Tibial nerve (tissue), 4 donors: ENCODE results near the gene CNOT1. TPM values are rescaled to one million over a fixed set of nuclear protein-coding genes. Genes with fewer than 3 reads are reported as not detected.

ENCODE experiments used
- DNase-seq, 2 donors: peaks; one replicate each; pipeline ENCODE4 v3.0.0-alpha.2; 2019; ENCODE audit warnings: low spot score in 2 of 2
- H3K27ac ChIP-seq, 4 donors: fragments of 200-600 bp; sonication (generic) in 3 of 4; one replicate each; pipeline ENCODE4 v1.5.1; 2017 to 2019; ENCODE audit warnings: mild to moderate bottlenecking in 1 of 4
- H3K27me3 ChIP-seq, 2 donors: fragments of 200-600 bp; sonication (generic) in 1 of 2; one replicate each; pipeline versions ENCODE4 v1.5.1 to v1.6.0; 2017 to 2019
- H3K36me3 ChIP-seq, 3 donors: fragments of 200-600 bp; sonication (generic); one replicate each; pipeline ENCODE4 v1.5.1; 2018 to 2019
- H3K4me1 ChIP-seq, 4 donors: fragments of 200-600 bp; sonication (generic) in 3 of 4; one replicate each; pipeline ENCODE4 v1.5.1; 2017 to 2019
- H3K4me3 ChIP-seq, 4 donors: fragments of 200-600 bp; sonication (generic) in 3 of 4; one replicate each; pipeline ENCODE4 v1.5.1; 2017 to 2019; ENCODE audit warnings: mild to moderate bottlenecking in 1 of 4, moderate library complexity in 1 of 4
- H3K9me3 ChIP-seq, 4 donors: fragments of 200-600 bp; sonication (generic) in 3 of 4; one replicate each; pipeline ENCODE4 v1.5.1; 2017 to 2019
- CTCF ChIP-seq, 5 experiments: fragments of 200-600 bp in 3 of 5; fragments of 450-650 bp in 2 of 5; sonication (generic) in 3 of 5; IDR thresholded peaks; one replicate each; pipeline ENCODE4 v1.5.1; 2016 to 2019; ENCODE audit warnings: antibody characterized with exemption in 5 of 5, mild to moderate bottlenecking in 3 of 5, moderate library complexity in 2 of 5
- EP300 ChIP-seq, 2 donors: sonication (generic); formaldehyde crosslinking; IDR thresholded peaks; one replicate each; pipeline ENCODE4 v1.6.1; 2017; ENCODE audit warnings: antibody characterized with exemption in 2 of 2, mild to moderate bottlenecking in 1 of 2
- POLR2A ChIP-seq, 2 donors: fragments of 450-650 bp; IDR thresholded peaks; one replicate each; pipeline ENCODE4 v1.6.1; 2017; ENCODE audit warnings: antibody characterized with exemption in 2 of 2, mild to moderate bottlenecking in 2 of 2, moderate library complexity in 2 of 2
- WGBS, 2 donors: methylation state at CpG; one replicate each; pipeline ENCODE4 v1.1.5; 2018; 5-methylcytosine and 5-hydroxymethylcytosine counted together
- total RNA-seq, 4 donors: library from RNA; depleted of rRNA; stranded (reverse); fragments of >200 nt; gene quantifications; one replicate each; pipeline ENCODE4 v1.1.0, GENCODE V29; 2016

CNOT1 gene
- total RNA-seq, result 100 to 1,000 TPM in 2 of 4 donors, 10 to 100 TPM in 2; 80.8 to 122 (median 105) TPM

GRCh38 chr16:58629733-58630640 lies at the start of gene CNOT1:
Gene CNOT1, minus strand, starts transcription at chr16:58629826. Its CDS starts 30,489 bp downstream, at chr16:58599337.
- Histone ChIP-seq H3K27ac (peak within 1 kb of the TSS; percentile 91 to 99 (median 99)), H3K4me1 (peaks cover 0 to 23% (median 14%) of the 10 kb centered on the region in 4 donors), H3K36me3 (no peaks in the 10 kb centered on the region), H3K4me3 (peak within 1 kb of the TSS; percentile 77 to 100 (median 90)), H3K9me3 (no peaks in the 10 kb centered on the region), H3K27me3 (no peaks in the 10 kb centered on the region)
- DNase-seq, result peak; percentile 98
- WGBS, 2 donors, result 0 to 1% methylated on average over 47 to 60 of the region's 61 CpGs
- peak; percentile 53 to 93 for TF ChIP-seq EP300 (IDR thresholded peaks at IDR 0.05)
- TF ChIP-seq POLR2A (IDR thresholded peaks at IDR 0.05), result peak; percentile 72 to 88
- TF ChIP-seq CTCF (IDR thresholded peaks at IDR 0.05), result peak in 2 of 5 experiments; percentile 76 to 82

GRCh38 chr16:58678716-58679115 lies 49.1 kb upstream of the CNOT1 start:
- Histone ChIP-seq H3K36me3 (peaks cover 0 to 80% (median 0%) of the 10 kb centered on the region in 3 donors), H3K4me1 (peaks cover 0 to 10% (median 1%) of the 10 kb centered on the region in 4 donors), H3K27me3 (no peaks in the 10 kb centered on the region), H3K9me3 (no peaks in the 10 kb centered on the region), H3K27ac (no peak overlapping the region), H3K4me3 (no peak overlapping the region)
- no peak for TF ChIP-seq EP300 (IDR thresholded peaks at IDR 0.05)
- 58% methylated on average over 3 of the region's 3 CpGs for whole genome bisulfite sequencing, 2 donors
- no peak for DNase-seq

- peaks cover 0 to 6% (median 0%) of the 10 kb centered on the region in 4 donors for H3K4me1 ChIP-seq
- peaks cover 0 to 84% (median 0%) of the 10 kb centered on the region in 3 donors for H3K36me3 ChIP-seq
- WGBS, 2 donors, result 90 to 100% methylated on average over 4 of the region's 4 CpGs
- TF ChIP-seq EP300 (IDR thresholded peaks at IDR 0.05) (no peak), POLR2A (IDR thresholded peaks at IDR 0.05) (no peak), CTCF (IDR thresholded peaks at IDR 0.05) (no peak)
- H3K27me3 ChIP-seq, result no peaks in the 10 kb centered on the region
- no peak overlapping the region for H3K4me3 ChIP-seq
- H3K27ac ChIP-seq, result no peak overlapping the region
- no peaks in the 10 kb centered on the region for H3K9me3 ChIP-seq
- no peak for DNase-seq
These were observed 48.6 kb upstream of the CNOT1 start for GRCh38 chr16:58678269-58678668.

GRCh38 chr16:58670946-58671583 lies 41.4 kb upstream of the CNOT1 start:
- H3K4me3 ChIP-seq, result no peak overlapping the region
- WGBS, 2 donors, result 87 to 94% methylated on average over 18 of the region's 18 CpGs
- H3K27ac ChIP-seq, result no peak overlapping the region
- no peaks in the 10 kb centered on the region for H3K4me1 ChIP-seq
- TF ChIP-seq POLR2A (IDR thresholded peaks at IDR 0.05) (no peak), CTCF (IDR thresholded peaks at IDR 0.05) (no peak), EP300 (IDR thresholded peaks at IDR 0.05) (no peak)
- no peak for DNase-seq
- H3K27me3 ChIP-seq, result no peaks in the 10 kb centered on the region
- H3K36me3 ChIP-seq, result peaks cover 0 to 83% (median 0%) of the 10 kb centered on the region in 3 donors
- no peaks in the 10 kb centered on the region for H3K9me3 ChIP-seq

GRCh38 chr16:58670177-58670576 lies 40.6 kb upstream of the CNOT1 start:
- TF ChIP-seq CTCF (IDR thresholded peaks at IDR 0.05) (no peak), EP300 (IDR thresholded peaks at IDR 0.05) (no peak), POLR2A (IDR thresholded peaks at IDR 0.05) (no peak)
- H3K4me1 ChIP-seq, result no peaks in the 10 kb centered on the region
- H3K9me3 ChIP-seq, result no peaks in the 10 kb centered on the region
- no peak overlapping the region for H3K27ac ChIP-seq
- no peak overlapping the region for H3K4me3 ChIP-seq
- H3K27me3 ChIP-seq, result no peaks in the 10 kb centered on the region
- H3K36me3 ChIP-seq, result peaks cover 0 to 78% (median 0%) of the 10 kb centered on the region in 3 donors
- no peak for DNase-seq
